H1 (cell line): ENCODE data around the gene DENND6B. TPM values are rescaled to one million over a fixed set of nuclear protein-coding genes. Genes with fewer than 3 reads are reported as not detected.

Experiments used
- EP300 ChIP-seq, 2 experiments: IDR thresholded peaks; 1 replicate in 1 of 2; 2 replicates in 1 of 2; pipeline ENCODE4 v1.6.1; 2011 to 2012; ENCODE audit warnings: low read depth in 2 of 2, low read length in 2 of 2, mild to moderate bottlenecking in 2 of 2, borderline replicate concordance in 1 of 2, inconsistent platforms in 1 of 2, moderate library complexity in 1 of 2
- SP2 ChIP-seq: IDR thresholded peaks from 2 replicates; pipeline ENCODE4 v1.6.1; 2012; ENCODE audit warnings: mild to moderate bottlenecking, low read length, inconsistent platforms
- YY1 ChIP-seq: IDR thresholded peaks from 2 replicates; pipeline ENCODE4 v1.6.1; 2011; ENCODE audit warnings: low read depth, mild to moderate bottlenecking, low read length
- polyA plus RNA-seq, 7 experiments: library from polyadenylated mRNA; depleted of rRNA in 3 of 7; stranded (reverse) in 5 of 7; unstranded in 2 of 7; fragments of >200 nt in 5 of 7; fragments of 200-250 nt in 2 of 7; gene quantifications; 1 replicate in 5 of 7; 2 replicates in 1 of 7; 4 replicates in 1 of 7; pipeline versions ENCODE4 v1.2.1 to v1.2.3, GENCODE V29; 2011 to 2013; ENCODE audit warnings: missing spikeins in 2 of 7, mixed read lengths in 2 of 7
- total RNA-seq: library from RNA; stranded (reverse); fragmentation: NEBNext Ultra II Directional; extraction: Animal tissue kit (Norgen Biotek cat#: 25700); gene quantifications from 2 replicates; pipeline ENCODE4 v1.2.1, GENCODE V29; 2021

DENND6B gene
- total and polyA plus RNA-seq, 2 of the 8 experiments (the other 6 are each of a cell fraction or from before 2014, with no cell fraction given) = 1.1 to 1.9 TPM

GRCh38 chr22:50297510-50298265 is 29.1 kb downstream of the DENND6B start (continued):
- TF ChIP-seq YY1 (no peak), SP2 (no peak), EP300 (IDR thresholded peaks at IDR 0.05; ENCODE audit: borderline replicate concordance in 1 of 2, low read depth in 2 of 2, low read length in 2 of 2) (no peak)
